Measurements from ENCODE around the gene CCDC142.

CCDC142 gene, protein sequence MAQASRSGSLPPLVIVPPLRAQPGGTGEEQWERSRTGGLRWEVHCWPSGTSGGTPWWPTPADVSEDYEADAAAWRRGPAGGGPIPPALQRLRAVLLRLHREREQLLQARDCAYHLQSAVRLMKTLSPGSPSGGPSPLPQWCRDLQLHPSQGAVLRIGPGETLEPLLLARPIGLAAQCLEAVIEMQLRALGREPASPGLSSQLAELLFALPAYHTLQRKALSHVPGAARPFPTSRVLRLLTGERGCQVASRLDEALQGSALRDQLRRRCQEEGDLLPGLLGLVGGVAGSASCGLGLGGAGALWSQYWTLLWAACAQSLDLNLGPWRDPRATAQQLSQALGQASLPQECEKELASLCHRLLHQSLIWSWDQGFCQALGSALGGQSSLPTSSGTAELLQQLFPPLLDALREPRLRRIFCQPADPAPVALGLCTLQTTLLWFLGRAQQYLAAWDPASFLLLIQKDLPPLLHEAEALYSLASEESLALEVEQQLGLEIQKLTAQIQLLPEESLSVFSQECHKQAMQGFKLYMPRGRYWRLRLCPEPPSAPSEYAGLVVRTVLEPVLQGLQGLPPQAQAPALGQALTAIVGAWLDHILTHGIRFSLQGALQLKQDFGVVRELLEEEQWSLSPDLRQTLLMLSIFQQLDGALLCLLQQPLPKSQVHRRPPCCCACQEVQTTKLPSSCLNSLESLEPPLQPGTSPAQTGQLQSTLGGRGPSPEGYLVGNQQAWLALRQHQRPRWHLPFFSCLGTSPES

DNA sequence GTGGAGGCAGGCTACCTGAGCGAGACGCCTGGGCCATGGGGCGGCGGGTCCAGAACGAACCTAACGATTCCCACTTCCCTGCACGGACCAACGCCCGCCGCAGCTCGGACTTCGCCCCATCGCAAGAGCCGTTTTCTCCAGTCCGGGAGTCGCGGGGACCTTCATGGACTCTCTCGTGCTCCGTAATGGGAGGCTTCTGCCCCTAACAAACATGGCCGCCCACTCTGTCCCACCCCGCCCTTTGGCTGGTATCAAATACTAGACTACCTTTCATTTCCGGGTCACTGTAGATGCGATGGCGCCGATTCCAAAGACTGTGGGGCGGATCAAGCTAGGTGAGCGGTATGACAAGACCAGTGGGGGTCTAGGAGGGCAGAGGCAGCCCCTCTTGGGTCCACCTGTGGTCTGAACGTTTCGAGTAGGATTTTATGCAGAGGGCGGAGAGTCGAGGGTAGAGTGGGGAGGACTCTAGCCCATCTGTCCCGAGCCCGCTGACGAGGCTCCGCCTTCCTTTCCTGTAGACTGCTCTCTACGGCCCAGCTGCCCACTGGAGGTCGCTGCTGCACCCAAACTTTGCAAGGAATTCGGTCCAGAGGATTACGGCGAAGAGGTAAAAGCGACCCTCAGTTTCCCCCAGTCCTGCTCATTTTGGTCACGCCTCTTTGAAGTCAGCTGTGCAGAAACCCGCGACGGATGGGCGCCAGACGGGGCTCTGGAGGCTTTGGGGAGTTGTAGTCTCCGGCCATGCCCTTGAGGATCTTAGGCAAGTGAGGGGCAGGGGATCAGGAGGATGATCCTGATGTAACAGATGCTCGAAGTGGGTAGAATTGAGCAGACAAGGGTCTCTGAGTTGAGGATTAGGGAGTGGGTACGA is at the start of gene CCDC142, which contains the start of gene TTC31:
Gene CCDC142, minus strand, starts transcription at position 198 of the 874 bp plus-strand sequence. Its CDS starts 161 bp downstream, at position 37.
Gene TTC31, plus strand, starts transcription at position 281 of the 874 bp plus-strand sequence. Its CDS starts 15 bp downstream, at position 296.
- DNase-seq (ENCODE audit: low read depth in 2 of 3, low spot score in 1 of 3): peak; percentile 88 to 89 (median 89)

DNA sequence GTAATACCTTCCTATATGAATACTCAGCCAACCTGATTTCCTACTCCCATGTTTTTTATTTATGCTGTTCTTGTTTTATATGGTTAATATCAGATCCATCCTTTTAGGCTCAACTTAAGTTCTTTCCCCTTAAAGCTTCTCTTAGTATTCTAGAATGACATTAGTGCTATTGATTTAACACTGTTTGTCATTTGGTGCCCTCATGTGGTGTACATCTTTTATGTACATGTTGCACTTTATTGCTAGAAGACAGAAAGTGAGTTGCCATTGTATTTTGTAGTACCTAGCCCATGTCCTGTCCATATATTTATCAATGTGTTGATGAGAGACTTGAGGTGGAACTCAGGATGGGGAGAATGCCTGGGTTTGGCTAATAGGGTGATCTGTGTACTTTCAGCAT is 49.4 kb upstream of the CCDC142 start:
- no peak for DNase-seq (ENCODE audit: low read depth in 2 of 3, low spot score in 1 of 3)

GRCh38 chr2:74531666-74532065 is 48.9 kb upstream of the CCDC142 start:
- no peak for DNase-seq (ENCODE audit: low read depth in 2 of 3, low spot score in 1 of 3)

DNA sequence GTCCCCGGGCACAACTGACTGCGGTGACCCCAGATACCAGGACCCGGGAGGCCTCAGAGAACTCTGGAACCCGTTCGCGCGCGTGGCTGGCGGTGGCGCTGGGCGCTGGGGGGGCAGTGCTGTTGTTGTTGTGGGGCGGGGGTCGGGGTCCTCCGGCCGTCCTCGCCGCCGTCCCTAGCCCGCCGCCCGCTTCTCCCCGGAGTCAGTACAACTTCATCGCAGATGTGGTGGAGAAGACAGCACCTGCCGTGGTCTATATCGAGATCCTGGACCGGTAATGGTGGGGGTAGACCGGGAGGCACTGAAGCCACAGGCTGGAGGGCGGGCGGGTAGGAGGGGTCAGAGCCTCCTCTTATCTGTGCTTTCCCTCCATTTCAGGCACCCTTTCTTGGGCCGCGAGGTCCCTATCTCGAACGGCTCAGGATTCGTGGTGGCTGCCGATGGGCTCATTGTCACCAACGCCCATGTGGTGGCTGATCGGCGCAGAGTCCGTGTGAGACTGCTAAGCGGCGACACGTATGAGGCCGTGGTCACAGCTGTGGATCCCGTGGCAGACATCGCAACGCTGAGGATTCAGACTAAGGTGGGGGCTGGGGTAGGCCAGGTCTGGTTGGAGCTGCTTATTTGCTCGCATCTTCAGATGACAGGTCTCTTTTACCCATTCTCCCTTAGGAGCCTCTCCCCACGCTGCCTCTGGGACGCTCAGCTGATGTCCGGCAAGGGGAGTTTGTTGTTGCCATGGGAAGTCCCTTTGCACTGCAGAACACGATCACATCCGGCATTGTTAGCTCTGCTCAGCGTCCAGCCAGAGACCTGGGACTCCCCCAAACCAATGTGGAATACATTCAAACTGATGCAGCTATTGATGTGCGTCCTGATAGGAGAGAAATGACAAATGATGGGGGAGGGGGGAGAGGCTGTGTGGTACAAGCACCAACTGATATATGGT is 47.7 kb upstream of the CCDC142 start:
- peak in 1 of 3 donors; percentile 39 for DNase-seq (ENCODE audit: low read depth in 2 of 3, low spot score in 1 of 3)

DNA sequence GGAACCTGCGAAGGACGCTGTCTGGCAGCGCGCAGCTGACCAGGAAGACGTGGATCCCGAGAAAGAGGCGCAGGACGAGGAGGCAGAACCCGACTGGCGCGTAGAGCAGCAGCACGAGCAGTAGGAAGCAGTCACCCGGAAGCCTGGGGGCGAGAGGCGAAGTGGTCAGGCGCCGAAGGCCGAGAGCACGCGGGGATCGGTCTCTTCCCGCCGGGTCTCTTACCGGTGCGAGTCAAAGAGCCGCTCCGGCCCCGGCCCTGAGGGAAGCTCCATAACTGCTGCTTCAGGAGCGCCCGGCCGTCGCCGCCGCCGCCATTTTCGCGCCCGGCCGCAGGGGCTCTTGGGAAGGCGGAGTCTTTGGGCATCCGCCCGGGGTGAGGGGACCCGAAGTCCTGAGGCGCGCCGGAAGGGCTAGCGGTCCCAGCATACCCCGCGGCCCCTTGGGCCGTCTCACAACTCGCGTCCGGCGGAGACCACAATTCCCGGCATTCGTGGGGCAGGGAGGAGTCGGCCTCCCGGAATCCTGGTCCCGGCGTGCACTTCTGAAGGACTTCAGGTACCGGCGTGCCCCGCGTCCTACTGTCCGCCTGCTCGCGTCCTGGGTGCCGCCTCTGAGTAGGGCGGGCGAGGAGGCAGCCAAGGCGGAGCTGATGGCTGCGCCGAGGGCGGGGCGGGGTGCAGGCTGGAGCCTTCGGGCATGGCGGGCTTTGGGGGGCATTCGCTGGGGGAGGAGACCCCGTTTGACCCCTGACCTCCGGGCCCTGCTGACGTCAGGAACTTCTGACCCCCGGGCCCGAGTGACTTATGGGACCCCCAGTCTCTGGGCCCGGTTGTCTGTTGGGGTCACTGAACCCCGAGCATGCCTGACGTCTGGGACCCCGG is 46.8 kb upstream of the CCDC142 start, which contains the start of the genes AUP1 and HTRA2:
Gene AUP1, minus strand, starts transcription at position 350 of the 882 bp plus-strand sequence. Its CDS starts 77 bp downstream, at position 273.
Gene HTRA2, plus strand, starts transcription at position 577 of the 882 bp plus-strand sequence. Its CDS starts 74 bp downstream, at position 651.
- DNase-seq (ENCODE audit: low read depth in 2 of 3, low spot score in 1 of 3): peak; percentile 86 to 94 (median 92)

DNA sequence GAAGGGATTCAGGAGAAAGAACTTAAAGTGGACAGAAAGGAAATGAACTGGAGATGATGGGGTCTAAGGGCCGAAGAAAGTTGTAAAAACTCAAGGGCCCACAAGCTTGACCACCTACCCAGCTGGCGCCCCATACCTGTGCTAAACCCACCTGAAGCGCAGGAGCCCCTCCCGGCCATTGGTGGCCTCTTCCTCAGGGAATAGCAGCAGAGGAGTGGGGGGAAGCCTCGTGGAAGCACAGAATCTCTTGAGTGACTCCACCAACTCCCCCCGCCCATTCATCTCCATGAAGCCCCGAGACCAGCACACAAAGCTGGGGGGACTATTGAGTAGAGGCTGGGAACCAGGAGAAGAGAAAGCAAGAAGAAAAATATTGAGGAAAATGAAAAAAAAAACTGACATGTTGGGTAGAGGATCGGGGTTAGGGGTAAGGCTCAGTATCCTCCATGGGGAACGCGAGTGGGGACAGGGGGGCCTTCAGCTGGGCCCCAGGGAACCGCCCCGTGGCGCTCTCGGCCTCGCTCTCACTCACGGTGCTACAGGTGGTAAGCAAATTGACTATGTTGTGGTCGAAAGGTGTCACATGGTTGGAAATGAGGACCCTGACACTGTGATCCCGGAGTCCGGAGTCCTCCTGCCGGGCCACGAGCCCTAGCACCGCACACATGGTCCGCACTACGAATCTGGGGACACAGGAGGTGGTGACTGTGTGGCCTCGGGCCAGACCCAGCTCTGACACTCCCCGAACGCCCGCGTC is 46.0 kb upstream of the CCDC142 start:
- no peak for DNase-seq (ENCODE audit: low read depth in 2 of 3, low spot score in 1 of 3)

DNA sequence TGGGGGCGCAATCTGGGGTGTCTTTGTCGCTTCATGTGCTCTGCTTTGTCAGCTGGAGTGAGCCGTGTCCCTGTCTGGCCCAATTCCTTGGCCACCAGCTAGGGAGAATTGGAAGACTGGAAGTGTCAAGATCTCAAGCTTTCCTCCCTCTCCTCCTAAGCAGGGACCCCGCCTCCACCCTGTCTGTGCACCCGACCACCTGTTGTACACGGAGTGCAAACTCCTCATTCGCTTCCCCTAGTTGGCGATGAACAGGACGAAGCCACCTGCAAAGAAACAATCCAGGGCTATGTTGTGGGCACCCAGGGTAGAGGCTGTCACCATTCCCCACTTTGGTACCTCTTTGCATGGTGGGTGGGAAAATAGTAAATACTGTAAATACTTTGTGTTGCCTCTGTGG is 44.9 kb upstream of the CCDC142 start:
- no peak for DNase-seq (ENCODE audit: low read depth in 2 of 3, low spot score in 1 of 3)

- DNase-seq (ENCODE audit: low read depth in 2 of 3, low spot score in 1 of 3): no peak
Observed at GRCh38 chr2:74526649-74527230, 43.9 kb upstream of the CCDC142 start.

- DNase-seq (ENCODE audit: low read depth in 2 of 3, low spot score in 1 of 3): no peak
Observed at GRCh38 chr2:74525717-74526648, 43.2 kb upstream of the CCDC142 start, which contains the start of gene DQX1. DQX1 (minus strand) TSS chr2:74526231; CDS start chr2:74525729, 502 bp downstream.

GRCh38 chr2:74524955-74525716 is 42.3 kb upstream of the CCDC142 start:
- DNase-seq (ENCODE audit: low read depth in 2 of 3, low spot score in 1 of 3): no peak

- DNase-seq (ENCODE audit: low read depth in 2 of 3, low spot score in 1 of 3): no peak
Observed at GRCh38 chr2:74524005-74524404, 41.2 kb upstream of the CCDC142 start.

DNA sequence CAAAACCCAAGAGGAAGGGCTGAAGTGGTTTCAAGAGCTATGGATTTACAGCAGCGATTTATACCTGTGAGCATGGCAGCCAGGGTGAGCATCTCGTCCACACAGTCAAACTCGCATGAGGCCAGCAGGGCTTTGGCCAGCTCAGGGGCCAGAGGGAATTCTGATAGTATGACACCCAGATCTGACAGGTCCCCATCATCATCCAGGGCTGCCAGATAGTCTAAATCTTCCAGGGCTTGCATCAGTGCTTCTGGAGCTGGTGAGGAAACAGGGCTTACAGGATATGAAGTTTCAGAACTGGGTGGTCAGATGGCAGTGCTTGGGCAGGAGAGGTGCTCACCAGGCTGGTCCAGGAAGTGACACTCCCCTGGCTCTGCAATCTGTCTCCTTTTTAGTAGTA is 39.7 kb upstream of the CCDC142 start:
- DNase-seq (ENCODE audit: low read depth in 2 of 3, low spot score in 1 of 3): no peak

GRCh38 chr2:74516650-74517049 is 33.9 kb upstream of the CCDC142 start:
- DNase-seq (ENCODE audit: low read depth in 2 of 3, low spot score in 1 of 3): no peak

DNA sequence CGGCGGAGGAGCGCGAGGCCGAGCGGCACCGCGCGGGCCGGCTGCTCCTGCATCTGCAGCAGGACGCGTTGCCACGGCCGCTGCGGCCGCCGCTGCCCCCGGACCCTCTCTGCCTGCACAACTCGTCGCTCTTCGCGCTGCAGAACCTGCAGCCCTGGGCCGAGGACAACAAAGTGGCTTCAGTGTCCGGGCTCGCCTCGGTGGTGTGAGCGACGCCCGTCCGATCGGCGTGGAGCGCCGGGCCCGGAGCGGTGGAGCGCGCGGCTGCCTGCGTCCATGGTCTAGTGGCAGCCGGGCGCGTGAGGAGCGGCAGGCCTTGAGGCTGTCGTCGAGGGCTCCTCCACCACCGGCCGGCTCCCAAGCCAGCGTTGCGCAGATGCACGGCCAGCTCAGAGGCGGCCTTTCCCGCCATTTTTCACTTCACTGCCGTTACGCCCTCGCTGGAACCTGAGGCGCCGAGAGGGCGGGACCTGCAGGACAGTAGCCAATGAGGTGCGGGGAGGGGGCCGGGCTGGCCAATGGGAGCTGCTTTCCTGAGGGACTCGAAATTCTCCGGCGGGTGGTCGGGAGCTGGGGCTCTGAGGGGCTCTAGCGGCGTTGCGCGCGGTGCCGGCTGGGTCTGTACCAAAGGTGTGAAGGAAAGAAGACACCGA is 33.3 kb upstream of the CCDC142 start:
- DNase-seq (ENCODE audit: low read depth in 2 of 3, low spot score in 1 of 3): peak; percentile 68 to 70 (median 69)
